Stimulated activated CD4-positive, alpha-beta T cell treated with anti-CD3 and anti-CD28 coated beads, Interleukin-2, amount 100 ng/mL, for 4 hours (primary cell): ENCODE data around the gene FANCM.
A peak's percentile ranks its signal among the peaks of the same experiment; 100 is the strongest.

Experiments
- DNase-seq: peaks from one replicate; pipeline ENCODE4 v3.0.0-alpha.2; 2020; ENCODE audit warnings: low read depth

The FANCM gene, protein sequence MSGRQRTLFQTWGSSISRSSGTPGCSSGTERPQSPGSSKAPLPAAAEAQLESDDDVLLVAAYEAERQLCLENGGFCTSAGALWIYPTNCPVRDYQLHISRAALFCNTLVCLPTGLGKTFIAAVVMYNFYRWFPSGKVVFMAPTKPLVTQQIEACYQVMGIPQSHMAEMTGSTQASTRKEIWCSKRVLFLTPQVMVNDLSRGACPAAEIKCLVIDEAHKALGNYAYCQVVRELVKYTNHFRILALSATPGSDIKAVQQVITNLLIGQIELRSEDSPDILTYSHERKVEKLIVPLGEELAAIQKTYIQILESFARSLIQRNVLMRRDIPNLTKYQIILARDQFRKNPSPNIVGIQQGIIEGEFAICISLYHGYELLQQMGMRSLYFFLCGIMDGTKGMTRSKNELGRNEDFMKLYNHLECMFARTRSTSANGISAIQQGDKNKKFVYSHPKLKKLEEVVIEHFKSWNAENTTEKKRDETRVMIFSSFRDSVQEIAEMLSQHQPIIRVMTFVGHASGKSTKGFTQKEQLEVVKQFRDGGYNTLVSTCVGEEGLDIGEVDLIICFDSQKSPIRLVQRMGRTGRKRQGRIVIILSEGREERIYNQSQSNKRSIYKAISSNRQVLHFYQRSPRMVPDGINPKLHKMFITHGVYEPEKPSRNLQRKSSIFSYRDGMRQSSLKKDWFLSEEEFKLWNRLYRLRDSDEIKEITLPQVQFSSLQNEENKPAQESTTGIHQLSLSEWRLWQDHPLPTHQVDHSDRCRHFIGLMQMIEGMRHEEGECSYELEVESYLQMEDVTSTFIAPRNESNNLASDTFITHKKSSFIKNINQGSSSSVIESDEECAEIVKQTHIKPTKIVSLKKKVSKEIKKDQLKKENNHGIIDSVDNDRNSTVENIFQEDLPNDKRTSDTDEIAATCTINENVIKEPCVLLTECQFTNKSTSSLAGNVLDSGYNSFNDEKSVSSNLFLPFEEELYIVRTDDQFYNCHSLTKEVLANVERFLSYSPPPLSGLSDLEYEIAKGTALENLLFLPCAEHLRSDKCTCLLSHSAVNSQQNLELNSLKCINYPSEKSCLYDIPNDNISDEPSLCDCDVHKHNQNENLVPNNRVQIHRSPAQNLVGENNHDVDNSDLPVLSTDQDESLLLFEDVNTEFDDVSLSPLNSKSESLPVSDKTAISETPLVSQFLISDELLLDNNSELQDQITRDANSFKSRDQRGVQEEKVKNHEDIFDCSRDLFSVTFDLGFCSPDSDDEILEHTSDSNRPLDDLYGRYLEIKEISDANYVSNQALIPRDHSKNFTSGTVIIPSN (N-terminal part only)

DNA sequence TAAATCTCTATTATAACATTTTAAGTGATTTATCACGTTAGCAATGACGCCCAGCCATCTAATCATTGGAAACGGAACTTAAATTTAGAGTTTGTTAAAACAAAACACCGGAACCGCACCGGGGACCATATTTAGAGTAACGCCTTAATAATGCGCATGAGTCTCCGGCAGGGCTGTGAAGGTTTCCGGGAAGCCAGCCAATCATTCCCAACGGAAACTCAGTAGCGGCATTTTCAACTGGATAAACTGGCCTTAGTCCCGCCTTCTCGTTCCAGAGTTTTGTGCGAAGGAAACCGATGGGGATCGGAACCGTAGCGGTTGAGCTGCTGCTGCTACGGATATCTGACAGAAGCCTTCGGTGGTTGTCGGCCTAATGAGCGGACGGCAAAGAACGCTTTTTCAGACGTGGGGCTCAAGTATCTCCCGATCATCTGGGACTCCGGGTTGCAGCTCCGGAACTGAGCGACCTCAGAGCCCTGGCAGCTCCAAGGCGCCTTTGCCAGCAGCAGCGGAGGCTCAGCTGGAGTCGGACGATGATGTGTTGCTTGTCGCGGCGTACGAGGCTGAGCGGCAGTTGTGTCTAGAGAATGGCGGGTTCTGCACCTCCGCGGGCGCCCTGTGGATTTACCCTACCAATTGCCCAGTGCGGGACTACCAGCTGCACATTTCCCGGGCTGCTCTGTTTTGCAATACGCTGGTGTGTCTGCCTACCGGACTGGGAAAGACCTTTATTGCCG is at the start of gene FANCM:
Gene FANCM (plus strand): TSS at position 272 of the 737 bp plus-strand sequence. CDS start 102 bp downstream, at position 374.
- peak; percentile 74 for DNase-seq

DNA sequence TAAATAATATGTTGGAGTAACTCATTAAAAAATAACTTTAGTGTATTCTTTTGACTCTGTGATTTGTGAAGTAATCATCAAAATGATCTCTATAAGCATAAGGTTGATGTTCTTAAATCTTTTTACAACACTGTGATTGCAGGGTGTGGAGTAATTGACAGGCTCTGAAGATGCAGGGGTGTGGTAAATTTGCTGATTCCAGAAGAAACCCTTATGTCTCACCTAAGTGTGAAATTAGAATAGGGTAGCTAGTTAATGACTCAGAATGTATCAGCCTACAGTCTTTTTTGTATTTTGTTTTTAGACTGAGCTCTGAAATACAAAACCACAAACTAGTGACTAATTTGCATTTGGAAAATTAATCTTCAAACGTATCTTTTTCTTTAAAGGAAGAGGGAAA is 45.9 kb upstream of the FANCM start:
- peak; percentile 14 for DNase-seq

DNA sequence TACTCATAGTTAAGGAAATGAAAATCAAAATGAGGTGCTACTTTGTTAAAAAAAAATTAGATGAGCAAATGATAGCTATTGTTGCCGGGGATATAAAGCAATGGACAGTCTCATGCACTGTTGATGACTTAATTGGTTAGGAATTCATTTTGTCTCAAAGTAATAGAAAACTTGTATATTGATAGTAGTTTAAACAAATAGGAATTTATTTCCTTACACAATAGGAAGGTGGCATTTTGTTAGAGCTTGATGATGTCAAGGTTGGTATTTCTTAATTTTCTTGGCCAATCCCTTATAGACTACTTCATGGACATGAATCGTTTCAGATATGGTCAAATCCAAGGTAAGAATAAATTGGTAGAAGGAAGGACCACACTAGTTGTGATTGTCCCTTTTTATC is 44.0 kb upstream of the FANCM start:
- no peak for DNase-seq

DNA sequence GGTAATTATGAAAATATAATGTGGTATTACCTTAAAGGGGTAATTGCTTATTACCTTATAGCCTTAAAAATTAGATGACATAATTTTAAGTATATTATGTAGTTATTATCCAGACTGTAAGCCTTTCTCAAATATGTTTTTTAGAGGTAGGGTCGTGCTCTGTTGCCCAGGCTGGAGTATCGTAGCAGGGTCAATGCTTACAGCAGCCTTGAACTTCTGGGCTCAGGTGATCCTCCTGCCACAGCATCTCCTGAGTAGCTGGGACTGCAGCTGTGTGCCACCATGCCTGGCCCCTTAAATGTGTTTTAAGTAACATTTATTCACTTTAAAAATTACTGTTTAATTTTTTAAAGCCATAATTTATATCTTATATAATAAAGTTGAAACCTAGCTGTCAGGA is 41.5 kb upstream of the FANCM start:
- no peak for DNase-seq

DNA sequence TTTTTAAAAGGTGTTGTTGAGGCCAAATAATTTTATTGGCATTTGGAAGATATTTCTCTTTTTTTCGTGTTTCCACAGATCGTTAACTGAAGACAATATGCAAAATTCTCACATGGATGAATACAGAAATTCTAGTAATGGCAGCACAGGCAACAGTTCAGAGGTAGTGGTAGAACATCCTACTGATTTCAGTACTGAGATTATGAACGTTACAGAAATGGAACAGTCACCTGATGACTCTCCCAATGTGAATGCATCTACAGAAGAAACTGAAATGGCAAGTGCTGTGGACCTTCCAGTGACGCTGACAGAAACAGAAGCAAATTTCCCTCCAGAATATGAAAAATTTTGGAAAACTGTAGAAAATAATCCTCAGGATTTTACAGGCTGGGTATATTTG is 40.6 kb upstream of the FANCM start:
- no peak for DNase-seq

DNA sequence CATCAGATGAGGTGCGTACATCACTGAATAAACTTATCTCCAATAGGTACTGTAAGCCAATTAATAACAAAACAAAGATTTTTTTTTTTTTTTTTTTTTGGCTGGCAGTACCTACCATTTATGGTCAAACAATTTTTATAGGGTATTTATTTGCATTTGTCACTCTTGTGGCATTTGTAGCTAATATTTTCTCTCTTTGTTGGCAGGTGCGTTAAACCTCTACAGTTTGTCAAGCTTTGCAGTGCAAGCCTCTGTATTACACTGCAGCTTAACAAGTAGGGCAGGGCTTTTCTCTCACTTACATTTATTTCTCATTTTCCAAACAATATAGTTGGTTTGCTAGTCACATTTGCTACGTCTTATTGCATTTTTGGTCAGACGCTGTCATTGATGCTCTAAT is 39.5 kb upstream of the FANCM start:
- DNase-seq: no peak

DNA sequence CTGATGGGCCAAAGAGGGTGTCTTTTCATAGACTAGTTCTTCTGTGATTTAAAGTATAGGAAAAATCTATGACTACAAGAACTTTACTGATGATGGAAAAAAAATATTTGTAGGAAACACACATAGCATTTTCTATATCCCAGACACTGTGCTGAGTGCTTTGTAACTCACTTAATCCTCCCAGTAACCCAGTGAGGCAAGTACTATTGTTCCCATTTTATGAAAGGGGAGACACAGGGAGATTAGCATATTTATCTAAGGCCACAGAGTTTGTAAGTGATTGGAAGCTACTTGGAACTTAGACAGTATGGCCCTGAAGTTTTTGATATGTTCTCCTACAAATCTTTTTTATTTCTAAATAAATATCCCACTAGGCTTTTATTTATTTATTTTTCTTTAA is 31.9 kb upstream of the FANCM start:
- DNase-seq: no peak

DNA sequence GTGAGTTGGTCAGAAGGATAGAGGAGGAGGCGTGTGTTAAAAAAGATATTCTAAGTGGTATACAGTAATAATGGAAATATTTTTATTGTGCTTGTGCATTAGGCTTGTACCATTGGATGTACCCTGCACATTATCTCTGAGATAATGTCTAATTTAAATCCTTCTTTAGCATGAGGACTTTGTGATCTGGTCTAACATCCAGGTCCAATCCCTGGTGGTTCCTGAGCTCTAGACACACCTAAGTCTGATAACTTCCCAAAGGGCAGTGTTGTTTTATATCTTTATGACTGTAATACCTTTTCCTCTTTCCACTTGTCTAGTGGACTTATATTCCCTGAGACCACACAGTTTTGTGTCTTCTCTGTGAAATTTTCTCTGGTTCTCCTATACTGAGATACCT is 31.2 kb upstream of the FANCM start:
- DNase-seq: no peak

DNA sequence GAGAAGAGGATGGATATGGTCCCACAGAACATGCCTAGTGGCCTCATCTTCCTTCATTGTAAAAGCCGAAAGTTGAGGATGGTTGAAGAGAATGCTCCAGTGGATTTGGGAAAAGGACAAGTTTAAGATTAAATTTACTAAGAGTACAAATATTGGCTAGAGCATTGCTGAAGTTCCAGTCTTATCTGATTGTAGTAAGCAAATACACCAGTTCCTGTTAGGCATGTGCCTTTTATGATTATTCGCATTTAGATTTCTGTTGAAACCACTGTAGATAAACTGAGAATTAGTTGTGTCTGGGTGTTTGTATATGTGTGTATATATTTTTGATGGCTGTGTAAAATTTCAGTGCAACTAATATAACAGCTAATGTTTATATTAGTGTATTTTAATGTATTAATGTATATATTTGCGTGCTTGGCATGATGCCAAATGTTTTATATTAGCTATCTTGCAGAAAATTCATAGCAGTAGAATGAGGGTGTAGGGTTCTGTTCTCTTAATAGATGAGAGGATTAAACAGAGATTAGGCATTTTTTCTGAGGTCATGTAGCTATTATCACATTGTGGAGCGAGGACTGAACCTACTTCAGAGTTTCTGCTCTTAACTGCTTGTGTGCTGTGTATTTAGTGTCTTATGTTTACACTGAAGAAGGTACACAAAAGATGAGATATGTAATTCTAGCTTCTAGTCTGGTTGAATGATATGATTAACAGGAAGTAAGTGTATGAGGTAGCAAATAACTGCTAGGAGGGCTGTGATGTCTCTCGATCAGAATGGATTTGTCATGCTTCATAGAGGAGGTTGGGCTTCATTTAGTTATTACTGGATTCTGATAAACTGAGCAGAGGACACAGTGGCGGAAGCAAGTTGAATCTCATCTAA is 22.6 kb upstream of the FANCM start:
- no peak for DNase-seq

DNA sequence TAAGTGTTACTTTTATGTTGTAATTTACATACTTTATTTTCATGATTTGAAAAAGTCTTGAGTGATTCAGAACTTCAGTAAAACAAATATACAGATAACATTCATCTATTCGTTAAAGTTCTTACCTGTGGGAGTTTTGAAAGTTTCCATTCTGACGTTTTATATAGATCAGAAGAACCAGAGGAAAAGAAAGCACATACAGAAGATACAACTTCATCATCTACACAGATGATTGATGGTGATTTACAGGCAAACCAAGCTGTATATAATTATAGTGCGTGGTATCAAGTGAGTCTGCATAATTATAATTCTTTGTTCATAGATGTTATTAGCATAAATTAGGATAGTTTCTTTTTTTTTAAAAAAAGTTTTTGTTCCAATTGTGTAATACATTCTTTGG is 21.4 kb upstream of the FANCM start:
- DNase-seq: no peak

DNA sequence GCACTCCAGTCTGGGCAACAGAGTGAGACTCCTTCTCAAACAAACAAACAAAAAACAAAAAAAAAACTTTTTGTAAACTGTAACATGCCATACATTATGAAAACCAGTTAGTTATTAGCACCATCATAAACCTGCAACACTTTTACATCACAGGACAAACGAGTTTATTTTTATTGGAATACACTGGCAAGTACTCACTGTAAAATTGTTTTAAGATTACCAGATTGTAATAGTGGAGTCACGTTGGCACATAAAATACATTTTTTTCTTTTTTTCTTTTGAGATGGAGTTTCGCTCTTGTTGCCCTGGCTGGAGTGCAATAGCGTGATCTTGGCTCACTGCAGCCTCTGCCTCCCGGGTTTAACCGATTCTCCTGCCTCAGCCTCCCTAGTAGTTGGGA is 17.1 kb upstream of the FANCM start:
- DNase-seq: no peak

DNA sequence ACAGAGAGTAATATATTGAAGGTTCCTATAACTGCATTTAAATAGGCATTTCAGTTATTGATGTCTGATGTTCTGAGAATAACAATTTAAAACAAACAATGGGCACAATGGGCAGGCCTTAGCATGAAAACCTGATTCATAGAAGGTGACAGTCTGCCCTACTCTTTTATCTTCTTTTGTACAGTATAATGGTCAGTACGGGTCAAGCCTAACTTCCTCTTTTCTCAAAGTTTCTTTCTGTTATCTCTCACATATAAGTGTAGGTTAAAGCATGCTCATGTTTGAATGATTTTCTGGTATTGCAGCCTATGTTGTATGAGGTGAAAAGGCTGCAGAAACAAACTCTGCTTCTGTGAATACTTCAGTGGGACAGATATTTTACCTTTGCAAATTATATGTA is 15.6 kb upstream of the FANCM start:
- DNase-seq: no peak

DNA sequence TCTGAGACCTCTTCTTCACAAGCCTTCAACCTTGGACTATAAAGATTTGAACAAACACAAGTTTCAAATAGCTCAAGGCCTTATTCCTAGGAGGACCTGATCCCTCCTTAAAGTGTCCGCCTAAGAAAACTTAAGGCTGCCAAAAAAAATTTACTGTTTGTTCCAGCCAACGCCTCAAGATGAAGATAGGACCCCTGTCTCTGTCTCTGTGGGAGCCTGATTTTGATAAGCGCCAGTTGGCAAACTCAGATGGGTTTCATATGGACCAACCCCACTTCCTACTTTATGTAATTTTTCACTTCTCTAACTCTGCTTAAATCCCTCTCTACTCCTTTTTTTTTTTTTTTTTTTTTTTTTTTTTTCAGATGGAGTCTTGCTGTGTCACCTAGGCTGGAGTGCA is 12.5 kb upstream of the FANCM start:
- no peak for DNase-seq

DNA sequence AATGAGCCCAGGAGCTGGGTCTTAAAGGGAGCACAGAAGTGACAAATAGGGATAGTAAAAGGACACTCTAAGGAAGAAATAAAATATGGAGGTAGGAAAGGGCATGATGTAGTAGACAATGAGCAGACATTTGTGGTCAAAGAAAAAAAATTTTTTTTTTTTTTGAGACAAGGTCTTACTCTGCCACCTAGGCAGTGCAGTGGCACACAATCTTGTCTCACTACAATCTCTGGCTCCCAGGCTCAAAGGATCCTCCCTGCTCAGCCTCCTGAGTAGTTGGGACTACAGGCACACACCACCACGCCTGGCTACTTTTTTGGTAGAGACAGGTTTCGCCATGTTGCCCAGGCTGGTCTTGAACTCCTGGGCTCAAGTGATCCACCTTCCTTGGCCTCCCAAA is 10.0 kb upstream of the FANCM start:
- DNase-seq: no peak

DNA sequence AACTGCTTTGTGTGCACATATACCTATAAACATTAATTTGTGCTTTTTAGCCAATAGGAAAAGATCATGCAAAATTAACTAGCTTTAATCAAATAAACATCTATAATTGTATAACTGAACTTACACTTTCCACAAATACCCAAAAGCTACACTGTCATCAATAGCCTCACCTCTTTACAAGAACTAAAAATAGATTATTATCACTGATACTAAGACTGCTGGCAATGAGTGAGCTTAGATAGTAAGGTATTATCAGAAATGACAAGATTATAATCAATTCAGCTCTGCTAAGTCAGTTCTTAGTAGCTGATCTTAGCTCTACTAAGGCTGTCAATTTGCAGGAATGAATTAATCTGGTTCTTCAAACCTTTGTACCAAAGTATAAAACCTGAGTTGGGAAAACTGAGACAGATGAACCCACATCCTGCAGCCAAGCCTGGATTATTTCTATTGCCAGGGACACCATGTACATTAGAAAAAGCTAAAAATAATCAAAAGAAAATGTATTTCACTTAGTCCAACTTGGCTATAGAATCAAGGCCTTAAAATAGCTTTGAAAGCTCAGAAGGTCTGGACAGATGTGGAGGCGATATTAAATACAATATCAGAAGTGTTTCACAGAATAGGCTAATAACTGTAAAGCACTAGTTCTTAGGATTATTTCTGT is 6.6 kb upstream of the FANCM start:
- DNase-seq: no peak

DNA sequence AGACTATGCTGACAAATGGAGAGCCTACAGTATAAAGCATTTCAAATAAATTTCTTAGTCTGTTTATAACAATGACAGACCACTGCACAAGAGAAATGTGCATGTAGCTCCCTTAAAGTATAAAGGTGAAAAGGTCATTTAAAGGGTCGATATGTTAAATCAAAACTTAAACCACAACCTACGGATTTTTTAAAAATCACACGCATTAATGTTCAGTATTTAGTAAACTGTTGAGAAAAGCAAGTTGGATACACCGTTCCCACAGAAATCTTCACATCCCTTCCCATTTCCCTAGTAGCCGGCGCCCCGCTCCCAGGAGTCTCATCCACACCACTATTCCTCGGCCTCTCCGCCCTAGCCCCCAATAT is 2.1 kb upstream of the FANCM start:
- no peak for DNase-seq

DNA sequence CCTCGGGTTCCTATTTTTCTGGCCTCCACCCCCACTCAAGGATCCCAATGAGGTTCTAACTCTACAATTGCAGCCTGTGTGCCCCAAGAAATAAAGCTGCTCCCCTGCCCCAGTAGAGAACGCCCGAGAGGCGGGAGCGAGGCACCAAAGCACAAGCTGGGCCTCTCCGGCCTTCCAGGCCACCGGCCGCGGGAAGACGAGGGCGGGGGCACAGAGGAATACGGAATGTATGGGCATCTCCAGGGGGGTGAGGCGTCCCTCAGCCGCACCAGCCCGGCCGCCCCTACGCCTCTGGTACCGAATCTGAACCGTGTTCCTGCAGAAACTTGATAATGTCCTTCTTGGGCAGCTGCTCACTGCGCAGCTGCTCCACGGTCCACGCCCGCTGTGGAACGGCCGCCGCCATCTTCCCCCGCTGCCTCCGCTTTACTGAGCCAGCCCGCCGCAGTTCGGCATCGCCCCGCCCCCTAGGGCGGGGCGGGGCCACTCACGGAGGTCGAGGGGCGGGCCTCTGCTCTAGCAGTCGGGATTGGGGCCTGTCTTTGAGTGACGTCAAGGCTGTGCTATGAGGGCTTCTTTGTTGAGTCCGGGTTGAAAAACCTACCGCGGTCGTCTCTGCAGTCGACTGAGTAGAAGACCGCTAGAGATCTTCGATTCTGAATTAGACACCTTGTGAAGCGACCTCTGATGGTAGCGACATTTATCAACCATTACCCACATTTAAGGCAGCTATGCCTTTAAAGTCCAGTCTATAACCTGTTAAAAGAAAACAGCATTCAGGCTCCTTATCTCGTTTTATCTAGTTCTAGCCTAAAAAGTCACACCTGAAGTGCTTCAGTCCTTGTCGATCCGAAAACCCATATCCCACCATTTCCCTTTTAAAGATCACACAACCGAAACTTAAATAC is 1.4 kb upstream of the FANCM start, which contains the start of gene FKBP3:
Gene FKBP3 (minus strand): TSS at position 431 of the 908 bp plus-strand sequence. CDS start 25 bp downstream, at position 406.
- DNase-seq: peak; percentile 96

DNA sequence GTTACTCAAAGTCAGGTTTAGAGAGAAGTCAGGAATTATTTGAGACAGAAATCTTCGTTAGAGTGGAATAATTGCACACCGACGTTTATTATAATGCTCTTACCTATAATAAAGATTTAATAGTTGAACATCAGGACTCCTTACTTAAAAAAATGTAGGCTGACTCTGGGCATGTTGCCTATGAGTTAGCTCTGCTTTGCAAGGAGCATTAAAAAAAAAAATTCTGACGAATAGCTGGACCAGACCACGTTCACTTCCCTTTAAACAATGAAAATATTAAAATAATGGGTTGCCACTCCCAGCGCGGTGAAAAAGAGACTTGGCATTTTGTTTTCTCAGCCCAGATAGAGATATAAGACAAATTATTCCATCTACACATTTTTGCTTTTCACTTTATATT is 574 bp upstream of the FANCM start:
- no peak for DNase-seq

DNA sequence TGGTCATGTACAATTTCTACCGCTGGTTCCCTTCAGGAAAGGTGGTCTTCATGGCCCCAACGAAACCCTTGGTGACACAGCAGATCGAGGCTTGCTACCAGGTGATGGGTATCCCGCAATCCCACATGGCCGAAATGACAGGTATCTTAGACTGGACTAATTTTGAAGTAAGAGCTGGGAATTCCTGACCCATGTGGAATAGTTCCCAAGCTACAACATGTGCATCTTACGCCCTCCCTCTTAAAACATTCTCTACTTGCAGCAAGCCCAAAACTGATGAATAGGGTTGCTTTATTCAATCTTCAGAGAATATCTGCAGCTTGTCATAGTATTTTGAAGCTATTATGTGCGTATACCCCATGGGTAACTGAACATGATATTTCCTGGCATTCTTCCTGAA is 669 bp downstream of the FANCM start:
- DNase-seq: no peak
